Activated CD8-positive, alpha-beta memory T cell treated with anti-CD3 and anti-CD28 coated beads for 48 hours (primary cell): ENCODE measurements around the gene OR51A2.
"Not testable (repeated sequence)": the region's sequence is repeated elsewhere in the genome, so short reads cannot be mapped to it uniquely, and the experiment has no call there.

Experiments used
- DNase-seq, 3 experiments: peaks; one replicate each; pipeline ENCODE4 v3.0.0-alpha.2; 2020; ENCODE audit warnings: low read depth in 2 of 3, low spot score in 2 of 3

OR51A2 gene, protein sequence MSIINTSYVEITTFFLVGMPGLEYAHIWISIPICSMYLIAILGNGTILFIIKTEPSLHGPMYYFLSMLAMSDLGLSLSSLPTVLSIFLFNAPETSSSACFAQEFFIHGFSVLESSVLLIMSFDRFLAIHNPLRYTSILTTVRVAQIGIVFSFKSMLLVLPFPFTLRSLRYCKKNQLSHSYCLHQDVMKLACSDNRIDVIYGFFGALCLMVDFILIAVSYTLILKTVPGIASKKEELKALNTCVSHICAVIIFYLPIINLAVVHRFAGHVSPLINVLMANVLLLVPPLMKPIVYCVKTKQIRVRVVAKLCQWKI

DNA sequence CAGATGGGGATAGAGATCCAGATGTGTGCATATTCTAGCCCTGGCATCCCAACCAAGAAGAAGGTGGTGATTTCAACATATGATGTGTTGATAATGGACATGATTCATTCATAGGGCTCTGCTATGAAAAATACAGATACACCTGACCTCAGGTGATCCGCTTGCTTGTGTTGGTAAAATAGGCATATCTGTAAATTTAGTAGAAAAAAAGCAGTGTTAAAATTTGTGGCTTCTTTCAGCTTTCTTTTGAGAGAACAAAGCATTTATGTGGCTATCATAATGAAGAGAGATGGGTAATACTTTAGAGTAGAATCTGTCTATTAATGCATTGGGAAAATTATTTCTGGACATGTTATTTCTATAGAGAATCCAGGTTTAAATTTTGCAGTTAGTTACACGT, at the start of gene OR51A2:
Gene OR51A2 (minus strand): TSS at position 101 of the 400 bp plus-strand sequence. CDS start 0 bp downstream, at position 101.
- not testable (repeated sequence) for DNase-seq

DNA sequence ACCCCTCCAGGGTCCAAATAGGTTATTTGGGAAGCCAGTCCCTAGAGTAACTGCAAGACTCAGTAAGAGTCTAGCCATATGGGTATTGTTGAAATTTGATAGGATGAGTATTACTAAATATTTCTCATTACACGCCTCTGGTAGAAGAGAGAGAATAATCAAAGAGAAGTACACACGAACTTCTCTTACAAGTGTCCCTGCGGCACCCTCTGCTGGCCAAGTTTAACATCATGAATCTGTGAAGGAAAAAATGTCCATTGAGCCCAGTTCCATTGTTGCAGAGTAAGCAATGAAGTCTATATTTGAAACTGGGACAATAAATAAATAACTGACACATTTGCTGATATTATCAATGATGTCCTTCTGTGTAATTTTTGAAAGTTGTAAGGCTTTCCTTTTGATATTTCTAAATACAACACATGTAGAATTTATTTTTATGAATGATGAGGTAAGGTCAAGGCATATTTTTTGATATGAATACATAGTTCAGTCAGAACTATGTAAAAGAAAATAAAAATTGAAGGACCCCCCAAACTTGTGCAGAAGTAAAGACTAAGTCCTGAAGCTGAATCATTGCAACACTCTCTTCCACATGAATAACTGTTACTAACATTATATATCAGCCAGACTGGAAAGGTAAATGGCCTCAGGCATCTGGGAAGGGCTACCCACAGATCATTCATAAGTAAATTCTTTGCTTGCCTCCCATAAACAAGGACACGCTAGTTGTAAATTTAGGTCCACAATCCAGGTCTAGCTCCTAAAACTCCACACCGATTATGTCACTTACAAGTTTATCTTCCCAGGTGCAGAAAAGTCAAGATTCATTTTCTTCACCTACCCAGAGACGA, 49.1 kb upstream of the OR51A2 start:
- DNase-seq: no peak

DNA sequence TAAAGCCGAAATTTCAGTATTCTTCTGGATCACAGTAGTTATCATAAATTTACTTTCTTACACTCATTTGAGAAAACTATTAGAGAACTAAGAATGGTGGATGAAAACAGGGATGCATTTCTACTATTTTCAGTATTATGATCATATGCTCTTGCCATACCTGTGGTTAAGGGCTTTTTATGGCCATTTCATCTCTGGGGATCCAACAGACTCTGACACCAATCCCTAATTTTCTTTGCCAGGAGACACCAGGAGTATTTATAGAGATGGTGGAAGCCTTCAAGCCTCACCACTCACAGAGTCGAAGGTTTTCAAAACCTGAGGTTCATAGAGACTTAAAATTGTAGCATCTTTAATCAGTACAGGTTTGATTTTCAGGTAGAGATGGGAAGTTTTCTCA, 39.0 kb upstream of the OR51A2 start, which contains the start of gene OR51L1:
Gene OR51L1 (plus strand): TSS at position 301 of the 400 bp plus-strand sequence. CDS start 4,132 bp downstream, outside the sequence.
- DNase-seq: no peak

DNA sequence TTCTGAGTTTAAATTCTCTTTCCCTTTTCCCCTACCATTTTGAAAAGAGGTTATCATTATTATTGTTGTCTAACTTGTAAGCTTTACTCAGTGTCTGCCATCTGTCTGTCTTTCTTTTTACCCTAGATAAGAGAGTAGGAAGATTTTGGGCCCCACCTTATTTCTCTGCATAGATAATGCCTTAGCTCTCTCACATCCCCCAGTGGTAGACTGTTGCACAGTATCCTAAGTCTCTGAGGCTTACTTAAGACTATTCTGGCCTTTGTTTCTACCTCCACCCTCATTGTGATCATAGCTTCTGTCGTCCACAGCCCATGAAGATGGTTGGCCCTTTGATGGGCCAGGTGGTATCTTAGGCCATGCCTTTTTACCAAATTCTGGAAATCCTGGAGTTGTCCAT, 35.5 kb upstream of the OR51A2 start:
- DNase-seq: no peak

DNA sequence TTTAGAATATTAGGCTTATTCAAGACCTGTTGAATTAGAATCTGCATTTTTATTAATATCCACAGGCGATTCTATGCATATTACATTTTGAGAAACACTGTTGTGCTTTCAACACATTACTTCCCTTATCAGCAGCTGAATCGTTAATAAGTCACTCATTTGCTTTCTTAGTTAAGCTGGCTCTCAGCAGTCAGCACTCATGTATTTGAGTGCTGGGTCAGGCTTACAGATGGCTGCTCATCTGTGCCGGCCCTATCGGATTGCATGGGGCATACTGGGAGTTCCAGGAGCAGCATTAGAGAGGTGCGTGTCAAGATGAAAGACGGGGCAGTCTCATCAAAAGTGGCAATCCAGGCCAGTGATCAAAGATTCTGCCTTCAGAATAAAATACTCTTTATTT, 28.3 kb upstream of the OR51A2 start:
- DNase-seq: no peak

DNA sequence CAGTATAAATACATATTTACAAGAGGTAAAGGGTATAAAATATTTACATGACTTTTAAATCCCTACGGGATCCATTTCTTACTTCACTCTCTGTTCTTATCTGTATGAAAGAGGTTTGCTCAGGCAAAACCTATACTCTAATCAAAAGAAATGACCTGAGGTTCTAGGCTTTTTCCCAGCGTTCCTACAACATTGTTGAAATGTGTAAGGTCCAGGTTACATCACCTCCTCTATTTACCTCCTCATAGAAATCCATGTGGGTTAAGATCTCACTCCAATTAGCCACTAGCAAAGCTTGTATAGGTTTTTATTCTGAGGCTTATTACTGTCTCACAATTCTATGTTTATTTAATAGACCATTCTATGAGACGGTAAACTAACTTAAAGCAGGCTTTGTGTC, 27.2 kb upstream of the OR51A2 start:
- DNase-seq: no peak

DNA sequence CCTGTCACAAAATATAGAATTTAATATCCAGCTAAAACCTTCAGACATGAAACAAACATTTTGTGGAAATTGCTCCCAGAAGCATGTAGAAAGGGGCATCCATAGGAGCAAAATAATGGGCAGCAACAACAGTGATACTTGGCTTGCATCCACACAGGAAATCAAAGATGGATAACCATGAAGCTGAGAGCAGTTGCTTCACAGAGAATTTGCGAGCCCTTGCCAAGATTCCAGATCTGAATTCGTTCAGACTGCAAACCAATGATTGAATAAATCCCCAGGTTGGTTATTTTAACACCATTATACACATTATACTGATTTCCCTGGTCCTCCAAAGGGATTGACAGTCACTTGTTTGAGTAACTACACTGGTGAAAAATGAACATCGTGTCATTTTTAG, 23.5 kb upstream of the OR51A2 start:
- DNase-seq: no peak

DNA sequence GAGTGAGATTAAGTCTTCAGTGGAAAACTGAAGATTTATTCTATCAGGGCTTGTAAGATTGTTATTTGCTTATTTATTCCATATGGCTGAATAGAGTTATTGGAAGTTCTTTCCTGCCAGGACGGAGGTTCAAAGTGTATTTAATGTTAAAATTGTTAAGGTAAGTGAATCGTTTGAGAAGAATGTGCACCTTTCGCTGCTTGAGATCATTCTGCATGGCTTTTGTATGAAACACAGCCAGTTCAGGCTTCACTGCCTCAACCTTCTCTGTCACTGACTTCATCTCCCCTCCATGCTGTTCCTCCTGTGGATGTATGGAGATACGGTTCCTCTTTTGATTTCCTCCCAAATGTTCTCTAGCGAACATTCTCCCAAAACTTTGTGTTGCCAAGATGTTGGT, 19.9 kb upstream of the OR51A2 start:
- DNase-seq: no peak

DNA sequence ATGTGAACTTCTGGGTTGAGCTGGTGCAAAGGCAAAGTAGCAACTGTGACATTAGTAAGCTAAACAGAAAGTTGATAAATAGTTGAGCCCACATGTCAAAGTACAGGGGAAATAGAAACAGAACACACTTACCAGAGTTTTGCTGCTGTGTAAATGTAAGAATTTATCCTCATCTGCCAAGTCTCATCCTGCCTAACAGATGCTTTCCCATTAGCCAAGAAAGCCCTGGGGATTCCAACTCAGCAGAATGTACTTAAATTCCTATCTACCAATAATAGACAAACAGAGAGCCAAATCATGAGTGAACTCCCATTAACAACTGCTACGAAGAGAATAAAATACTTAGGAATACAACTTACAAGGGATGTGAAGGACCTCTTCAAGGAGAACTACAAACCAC, 7.3 kb upstream of the OR51A2 start:
- no peak for DNase-seq

DNA sequence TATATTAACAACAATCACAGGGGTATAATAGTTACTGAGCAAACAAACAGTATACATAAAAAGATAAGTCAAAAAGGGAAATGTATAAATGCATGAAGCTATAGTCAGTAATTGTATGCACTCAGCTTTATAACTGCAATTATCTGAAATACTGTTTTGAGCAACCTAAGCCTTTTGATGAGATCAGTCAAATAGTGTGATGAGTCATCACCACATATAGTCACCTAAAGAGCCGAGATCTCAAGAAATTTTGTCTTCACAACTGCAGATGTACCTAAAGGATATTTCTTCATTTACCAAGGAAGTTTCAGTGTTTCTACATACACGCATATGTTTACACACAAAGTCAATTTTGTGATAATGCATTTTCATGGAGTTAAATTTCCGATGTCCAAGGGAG, 5.4 kb upstream of the OR51A2 start:
- DNase-seq: no peak

DNA sequence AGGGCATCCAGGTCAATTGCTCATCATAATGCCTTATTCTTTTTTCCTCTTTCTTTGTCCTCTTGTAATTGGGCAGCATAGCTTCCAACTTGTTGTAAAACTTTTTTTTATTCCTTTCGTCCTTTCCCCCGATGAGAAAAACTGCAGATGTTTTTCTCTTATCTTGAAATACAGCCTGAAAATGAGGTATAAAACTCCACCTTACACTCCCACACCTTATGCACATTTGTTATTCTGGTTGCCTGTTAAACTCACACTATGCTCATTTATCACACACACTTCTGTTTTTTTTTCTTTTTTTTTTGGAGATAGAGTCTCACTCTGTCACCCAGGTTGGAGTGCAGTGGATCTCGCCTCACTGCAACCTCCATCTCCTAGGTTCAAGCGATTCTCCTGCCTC, 1.9 kb upstream of the OR51A2 start:
- no peak for DNase-seq

DNA sequence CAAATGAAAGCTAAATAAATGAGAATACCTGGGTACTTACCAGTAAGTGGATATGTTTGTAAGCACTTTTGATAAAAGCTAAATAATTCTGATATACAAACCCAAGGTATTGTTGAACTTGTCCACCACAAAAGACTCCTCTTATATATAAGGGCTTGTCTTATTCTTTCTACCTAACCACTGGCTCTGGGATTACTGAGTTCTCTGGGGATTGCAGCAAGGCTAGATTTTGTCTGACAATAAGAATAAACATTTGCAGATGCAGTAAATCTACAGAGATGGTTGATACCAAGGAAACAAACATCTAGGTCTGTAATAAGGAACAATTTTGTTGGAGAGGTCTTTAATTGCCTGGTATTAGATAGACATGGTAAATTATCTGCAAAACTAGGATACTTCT, 8.0 kb downstream of the OR51A2 start, which contains the start of gene OR51A4:
Gene OR51A4 (minus strand): TSS at position 101 of the 400 bp plus-strand sequence. CDS start 505 bp downstream, outside the sequence.
- DNase-seq: no peak

DNA sequence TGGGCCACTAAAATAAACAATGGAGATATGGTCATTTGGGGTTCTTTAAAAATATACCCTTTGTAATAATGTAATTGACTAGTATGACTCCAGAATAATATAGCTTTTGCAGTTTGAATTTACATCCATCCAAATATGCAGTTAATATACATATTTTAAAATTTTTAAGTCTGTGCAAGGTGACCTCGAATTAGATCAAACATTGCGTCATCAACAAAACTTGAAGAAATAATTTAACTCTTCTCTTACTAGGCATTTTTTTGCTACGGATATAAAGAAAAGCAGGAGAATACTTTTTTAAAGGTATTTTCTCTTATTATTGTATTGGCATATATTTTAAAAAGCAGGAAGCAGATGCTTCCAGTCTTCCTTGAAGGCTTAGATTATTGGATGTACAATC, 18.8 kb downstream of the OR51A2 start:
- DNase-seq: no peak

DNA sequence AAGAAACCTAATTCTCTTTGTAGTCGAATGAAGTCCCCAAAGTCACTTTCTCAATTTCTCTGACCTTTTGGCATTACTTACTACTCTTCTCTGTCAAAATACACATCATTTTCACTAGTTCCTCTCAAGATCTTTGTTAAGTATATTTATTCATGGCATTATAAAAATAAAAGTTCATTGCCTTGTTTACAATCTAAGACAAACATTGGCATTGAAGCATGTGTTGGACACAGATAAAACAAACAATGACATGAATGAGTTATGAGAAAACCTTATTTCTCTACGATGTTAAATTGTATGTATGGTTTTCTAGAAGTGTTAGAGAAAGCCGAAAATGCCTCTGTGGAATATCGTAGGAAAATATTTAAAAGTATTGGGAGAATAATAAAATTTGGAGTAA, 22.8 kb downstream of the OR51A2 start:
- DNase-seq: no peak

DNA sequence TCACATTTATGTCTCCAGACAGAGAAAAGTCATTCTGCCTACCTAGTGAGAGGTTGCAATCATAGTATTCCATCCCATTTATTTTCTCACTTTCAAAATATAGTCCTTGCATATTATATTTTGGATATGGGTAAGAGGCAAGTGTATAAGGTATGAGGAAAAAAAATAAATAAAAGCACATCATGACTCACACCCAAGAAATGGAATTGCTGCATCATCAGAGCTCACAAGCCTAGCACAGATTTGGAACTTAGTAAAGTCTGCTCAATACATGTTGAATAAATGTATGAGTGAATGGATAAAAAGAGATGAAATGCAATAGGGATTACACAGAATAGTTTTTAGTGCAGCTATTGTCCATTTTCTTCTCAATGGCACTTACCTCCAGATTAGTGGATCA, 28.9 kb downstream of the OR51A2 start:
- DNase-seq: no peak

DNA sequence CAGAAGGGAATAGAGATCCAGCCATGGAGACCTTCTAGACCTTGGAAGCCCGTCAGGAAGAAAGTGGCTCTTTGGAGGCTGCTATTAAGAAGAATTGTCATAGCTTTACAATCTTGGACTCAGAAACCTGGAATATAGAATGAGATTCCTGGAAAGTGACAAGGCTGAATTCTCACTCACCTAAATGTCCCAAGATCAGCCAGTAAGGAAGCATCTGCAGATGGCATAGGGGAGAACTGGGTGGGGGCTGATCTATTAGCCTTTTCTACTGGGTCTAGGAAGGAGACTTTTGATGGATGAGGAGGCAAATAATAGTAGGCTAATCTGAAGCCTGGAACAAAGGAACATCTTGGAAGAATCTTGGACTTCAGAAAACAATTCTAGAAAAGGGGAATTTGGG, 31.3 kb downstream of the OR51A2 start, which contains the start of gene OR51G1:
Gene OR51G1 (minus strand): TSS at position 101 of the 400 bp plus-strand sequence. CDS start 0 bp downstream, at position 101.
- DNase-seq: no peak

DNA sequence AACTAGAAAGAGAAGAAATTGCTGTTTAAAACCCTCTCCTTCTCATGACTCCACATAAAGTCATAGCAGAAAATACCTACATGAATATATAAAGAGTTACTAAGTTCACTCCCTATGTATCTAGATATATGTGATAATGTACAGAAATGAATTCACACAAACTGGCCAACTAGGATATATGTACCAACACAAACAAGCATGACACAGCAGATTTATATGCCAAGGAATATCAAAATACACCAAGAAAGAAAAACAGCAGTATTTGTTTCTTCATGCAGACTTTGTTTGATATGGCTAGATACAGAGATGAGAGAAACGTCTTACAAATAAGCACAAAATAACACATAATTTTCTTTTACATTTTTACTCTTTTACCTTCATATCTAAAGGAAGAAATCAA, 33.2 kb downstream of the OR51A2 start:
- DNase-seq: no peak

DNA sequence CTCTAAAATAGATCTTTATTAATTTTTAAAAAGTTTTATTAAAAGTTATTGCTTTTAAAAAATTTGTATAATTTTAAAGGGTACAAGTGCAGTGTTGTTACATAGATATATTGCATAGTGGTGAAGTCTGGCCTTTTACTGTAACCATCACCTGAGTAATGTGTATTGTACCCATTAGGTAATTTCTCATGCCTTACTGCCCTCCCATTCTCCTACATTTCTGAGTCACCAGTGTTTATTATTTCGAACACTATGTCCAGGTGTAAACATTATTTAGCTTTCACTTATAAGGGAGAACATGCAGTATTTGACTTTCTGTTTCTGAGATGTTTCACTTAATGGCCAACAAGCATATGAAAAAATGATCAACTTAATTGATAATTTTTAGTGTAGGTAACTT, 33.7 kb downstream of the OR51A2 start:
- DNase-seq: no peak

DNA sequence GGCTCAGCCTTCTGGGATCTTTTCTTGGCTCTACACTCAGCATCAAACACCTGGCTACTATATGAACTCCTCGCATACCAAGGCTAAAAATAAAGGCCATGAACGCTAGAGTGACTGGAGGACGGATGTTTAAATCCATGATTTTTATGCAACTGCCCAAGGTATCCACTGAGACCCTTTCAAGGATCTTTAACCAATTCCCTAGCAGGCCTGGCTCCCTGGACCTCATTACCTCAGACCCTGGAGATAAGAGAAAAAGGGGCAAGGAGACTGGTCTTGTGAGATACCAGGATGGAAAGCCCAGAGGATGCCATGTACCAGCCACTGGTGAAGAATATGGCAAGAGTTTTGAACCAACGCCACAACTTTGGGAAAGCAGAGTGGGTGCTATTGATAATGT, 36.3 kb downstream of the OR51A2 start, which contains the start of gene OR51G2:
Gene OR51G2 (minus strand): TSS at position 101 of the 400 bp plus-strand sequence. CDS start 3,687 bp downstream, outside the sequence.
- DNase-seq: no peak

DNA sequence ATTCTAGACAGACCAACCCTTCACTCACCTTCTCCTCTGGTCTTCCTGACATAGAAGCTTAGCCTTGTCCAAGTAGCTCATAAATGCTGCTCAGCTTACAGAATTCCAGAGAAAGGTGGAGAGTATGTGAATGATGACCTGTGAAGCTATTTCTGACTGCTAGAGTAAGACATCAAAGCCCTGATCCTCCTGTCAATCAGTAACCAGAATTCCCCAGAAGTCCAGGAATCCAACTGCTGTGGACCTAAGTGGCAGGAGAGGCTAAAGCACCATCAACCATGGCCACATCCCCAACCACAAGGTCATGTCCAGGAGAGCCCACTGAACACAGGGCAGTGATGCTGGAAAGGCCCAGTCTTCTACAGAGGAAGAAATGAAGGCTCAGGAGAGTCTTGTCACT, 38.9 kb downstream of the OR51A2 start:
- no peak for DNase-seq
